Hypothalamus (tissue), 51 donors: ENCODE measurements around the gene RXFP3.

Source experiments
- DNase-seq, 51 donors: peaks; one replicate each; lab custom pipeline; 2025; lab: John Stamatoyannopoulos, UW

The RXFP3 gene

GRCh38 chr5:33978306-33978705, 42.1 kb downstream of the RXFP3 start:
- no peak for DNase-seq

- DNase-seq = no peak
Measured at GRCh38 chr5:33980030-33980429, 43.8 kb downstream of the RXFP3 start.

- no peak for DNase-seq
Measured at GRCh38 chr5:33981408-33982162, 45.4 kb downstream of the RXFP3 start.

GRCh38 chr5:33984178-33984577, 48.0 kb downstream of the RXFP3 start:
- DNase-seq = no peak

GRCh38 chr5:33984671-33985124, 48.5 kb downstream of the RXFP3 start, which contains the start of gene SLC45A2:
TSS of gene SLC45A2 (minus strand) at chr5:33984693. CDS start at chr5:33984583, 110 bp downstream.
- DNase-seq = no peak

- DNase-seq = no peak
Measured at GRCh38 chr5:33985447-33985846, 49.3 kb downstream of the RXFP3 start.
